Fibroblast of skin of left biceps (primary cell): ENCODE results near the gene ARIH2.

ENCODE experiments used
- DNase-seq, 2 experiments: peaks; one replicate each; pipeline ENCODE4 v3.0.0-alpha.2; 2013; ENCODE audit warnings: low read depth in 2 of 2

The ARIH2 gene

DNA sequence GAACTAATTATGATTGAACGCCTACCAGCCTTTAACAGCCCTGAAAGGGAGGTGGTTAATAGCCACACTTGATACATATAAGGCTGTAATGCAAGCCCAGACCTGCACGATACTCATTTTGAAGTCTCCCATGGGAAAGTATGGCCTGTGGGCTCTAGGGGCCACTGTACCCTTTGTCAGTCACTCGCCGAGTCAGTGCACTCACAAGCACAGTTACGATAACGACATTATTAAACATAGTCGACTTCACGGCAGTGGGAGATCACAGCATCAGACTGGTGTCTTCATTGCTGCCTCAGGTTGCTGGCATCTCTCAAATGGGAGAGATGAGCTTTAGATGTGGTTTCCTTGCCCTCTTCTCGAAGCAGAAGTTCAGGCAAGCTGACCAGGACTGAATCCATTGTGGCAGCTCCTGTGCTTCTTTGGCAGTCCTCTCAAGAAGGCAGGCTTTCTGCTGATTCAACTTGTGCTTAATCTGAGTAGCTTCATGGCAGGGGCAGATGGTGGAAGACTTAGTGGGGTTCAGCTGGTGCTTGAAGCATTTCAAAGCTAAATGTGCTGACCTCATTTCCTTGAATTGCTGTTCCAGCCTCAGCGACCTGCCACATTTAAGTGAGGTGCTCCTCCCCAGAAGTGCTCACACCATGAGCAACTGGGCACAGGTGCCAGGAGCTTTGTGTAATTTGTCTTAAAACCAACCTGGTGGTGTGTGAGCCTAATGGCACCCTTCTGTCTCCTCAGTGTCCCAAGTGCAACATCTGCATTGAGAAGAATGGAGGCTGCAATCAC, 55.6 kb downstream of the ARIH2 start:
- DNase-seq, result no peak

DNA sequence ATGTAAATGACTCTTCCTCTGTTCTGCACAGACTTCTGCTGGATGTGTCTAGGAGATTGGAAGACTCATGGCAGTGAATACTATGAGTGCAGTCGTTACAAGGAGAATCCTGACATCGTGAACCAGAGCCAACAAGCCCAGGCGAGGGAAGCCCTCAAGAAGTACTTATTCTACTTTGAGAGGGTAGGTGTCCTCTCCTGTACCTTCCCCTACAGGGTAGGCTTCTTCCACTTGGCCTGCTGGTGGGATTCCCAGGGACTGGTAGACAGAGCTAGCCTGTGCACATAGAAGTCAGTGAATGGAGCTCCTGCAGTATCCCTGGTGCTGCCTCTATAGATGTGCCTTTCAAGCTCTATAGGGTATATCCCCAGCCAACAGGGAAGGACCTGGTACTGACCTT, 60.8 kb downstream of the ARIH2 start:
- DNase-seq, result no peak

DNA sequence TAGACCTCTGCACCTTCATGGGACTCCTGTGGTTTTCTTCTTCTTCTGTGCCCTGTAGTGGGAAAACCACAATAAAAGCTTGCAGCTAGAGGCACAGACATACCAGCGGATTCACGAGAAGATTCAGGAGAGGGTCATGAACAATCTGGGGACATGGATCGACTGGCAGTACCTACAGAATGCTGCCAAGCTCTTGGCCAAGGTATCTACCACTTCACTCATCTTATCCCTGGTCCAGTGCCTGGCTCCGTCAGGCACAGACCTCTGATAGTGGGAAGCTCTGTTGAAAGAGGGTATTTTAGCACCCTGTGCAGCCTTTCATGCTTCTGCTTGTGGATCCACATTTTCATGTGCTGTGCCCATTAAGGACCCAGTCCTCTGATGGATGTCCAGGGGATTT, 61.7 kb downstream of the ARIH2 start:
- DNase-seq, result no peak

DNA sequence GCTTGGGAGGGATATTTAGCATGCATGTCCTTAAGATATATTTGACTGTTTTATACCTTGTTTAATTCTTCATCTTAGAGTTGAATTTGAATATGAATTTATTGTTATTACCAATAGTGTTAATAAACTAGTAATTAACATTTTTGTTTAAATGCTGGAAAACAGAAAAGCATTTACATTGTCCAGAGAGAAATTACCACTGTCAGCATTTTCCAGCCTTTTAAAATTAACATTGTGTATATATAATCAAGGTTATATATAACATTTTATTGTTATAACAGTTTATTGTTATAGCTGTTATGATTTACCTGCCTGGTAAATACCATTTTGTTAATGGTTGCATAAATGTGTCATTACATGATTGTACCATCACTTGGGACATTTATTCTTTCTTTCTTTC, 63.4 kb downstream of the ARIH2 start:
- no peak for DNase-seq

DNA sequence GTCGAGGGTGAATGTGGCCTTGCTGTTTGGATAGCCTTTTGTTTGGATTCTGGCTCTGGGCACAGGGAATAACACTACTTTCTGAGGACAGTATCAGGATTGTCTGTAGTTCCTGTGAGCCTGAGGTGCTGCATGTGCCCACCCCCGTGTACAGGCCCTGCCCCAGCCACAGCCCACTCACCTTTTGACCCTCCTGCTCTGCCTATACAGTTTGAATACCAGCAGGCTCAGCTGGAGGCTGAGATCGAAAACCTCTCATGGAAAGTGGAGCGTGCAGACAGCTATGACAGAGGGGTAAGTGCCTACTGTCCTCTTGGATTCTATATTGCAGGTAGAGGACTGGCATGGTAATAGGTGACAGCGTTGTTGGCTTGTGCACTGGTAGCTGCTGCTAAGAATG, 64.0 kb downstream of the ARIH2 start:
- no peak for DNase-seq

DNA sequence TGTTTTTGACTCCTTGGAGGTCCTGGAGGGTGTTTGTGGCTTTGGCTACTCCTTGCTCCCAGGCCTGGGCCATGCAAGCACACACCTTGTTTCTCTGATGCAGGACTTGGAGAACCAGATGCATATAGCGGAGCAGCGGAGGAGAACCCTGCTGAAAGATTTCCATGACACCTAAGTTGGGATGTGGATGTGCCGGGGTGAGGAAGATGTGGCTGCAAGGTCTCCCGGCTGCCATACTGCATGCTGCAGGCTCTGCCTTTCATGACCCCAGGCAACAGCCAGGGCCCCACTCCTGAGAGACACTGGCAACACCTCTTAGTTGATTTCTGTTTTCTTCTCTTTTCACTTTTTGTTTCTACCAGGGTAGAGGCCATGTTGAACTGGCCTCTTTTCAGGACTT, 64.5 kb downstream of the ARIH2 start:
- DNase-seq, result no peak

DNA sequence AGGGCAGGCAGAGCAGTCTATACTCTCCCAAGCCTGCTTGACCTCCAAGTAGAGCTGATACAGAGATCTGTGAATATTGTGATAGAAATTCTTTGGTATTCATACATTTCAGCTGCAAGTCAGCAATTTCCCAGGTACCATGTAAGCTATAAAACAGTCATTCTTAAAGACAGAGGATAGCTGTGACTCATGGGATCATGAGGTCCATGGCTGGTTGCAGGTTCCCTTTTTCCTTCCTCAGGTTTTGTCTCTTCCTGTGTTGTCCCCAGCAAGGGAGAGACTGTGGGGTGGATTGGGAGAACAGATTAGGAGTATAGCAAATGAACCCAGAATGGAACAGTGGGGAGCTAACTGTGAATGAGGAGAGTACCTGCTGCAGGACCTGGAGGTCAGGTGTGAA, 66.0 kb downstream of the ARIH2 start:
- no peak for DNase-seq

DNA sequence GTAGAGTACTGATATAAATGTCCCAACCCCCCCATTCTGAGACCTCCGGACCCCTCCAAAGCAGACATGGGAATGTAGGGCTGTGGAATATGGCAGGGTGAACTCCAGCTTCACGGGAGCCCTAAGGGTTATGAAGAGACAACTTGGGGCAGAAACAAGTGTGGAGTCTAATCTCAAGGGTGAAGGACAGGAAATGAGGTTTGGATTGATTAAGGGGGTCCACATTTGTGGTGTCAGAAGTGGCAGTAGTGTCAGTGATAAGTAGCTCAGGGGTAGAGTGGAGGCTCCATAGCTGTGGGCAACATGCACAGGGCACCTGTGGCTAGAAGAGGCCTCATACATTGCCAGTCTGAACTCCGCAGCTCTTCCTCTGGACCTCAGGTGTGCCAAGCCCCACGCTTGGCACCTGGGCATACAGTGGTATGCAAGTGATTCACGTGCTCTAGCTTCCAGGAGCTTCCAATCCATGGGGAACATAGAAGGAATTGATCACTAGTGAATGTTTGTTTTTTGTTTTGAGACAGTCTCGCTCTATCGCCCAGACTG, 67.3 kb downstream of the ARIH2 start:
- DNase-seq, result no peak

DNA sequence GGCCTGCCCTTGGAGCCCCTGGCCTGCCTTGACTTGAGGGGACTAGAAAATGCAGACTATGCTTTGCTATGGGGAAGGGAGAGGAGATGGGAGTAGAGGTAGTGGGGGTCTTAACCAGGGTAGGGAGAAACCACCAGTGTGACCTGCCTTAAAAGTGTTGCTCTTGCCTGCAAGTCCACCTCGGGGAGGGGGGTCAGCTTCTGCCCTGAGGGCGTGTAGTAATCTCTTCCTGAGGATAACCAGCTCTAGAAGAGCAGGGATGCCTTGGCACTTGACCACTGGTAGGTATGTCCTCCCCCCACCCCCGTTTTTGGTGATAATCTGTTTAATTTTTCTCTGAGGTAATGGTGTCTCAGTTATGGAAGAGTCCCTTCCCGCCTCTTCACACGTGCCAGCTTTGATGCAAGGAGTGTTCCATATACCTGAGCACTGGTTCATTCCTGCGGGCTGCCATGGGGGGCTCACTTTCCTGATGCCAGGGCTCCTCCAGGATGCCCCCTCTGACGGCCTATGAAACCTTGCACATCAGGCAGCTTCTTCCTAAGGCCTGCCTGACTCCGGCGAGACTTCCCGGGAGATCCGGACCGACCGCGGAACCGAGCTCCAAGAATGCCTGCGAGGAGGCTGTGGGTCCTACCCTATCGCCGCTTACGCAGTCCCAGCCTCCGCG, 70.6 kb downstream of the ARIH2 start:
- DNase-seq, result no peak

DNA sequence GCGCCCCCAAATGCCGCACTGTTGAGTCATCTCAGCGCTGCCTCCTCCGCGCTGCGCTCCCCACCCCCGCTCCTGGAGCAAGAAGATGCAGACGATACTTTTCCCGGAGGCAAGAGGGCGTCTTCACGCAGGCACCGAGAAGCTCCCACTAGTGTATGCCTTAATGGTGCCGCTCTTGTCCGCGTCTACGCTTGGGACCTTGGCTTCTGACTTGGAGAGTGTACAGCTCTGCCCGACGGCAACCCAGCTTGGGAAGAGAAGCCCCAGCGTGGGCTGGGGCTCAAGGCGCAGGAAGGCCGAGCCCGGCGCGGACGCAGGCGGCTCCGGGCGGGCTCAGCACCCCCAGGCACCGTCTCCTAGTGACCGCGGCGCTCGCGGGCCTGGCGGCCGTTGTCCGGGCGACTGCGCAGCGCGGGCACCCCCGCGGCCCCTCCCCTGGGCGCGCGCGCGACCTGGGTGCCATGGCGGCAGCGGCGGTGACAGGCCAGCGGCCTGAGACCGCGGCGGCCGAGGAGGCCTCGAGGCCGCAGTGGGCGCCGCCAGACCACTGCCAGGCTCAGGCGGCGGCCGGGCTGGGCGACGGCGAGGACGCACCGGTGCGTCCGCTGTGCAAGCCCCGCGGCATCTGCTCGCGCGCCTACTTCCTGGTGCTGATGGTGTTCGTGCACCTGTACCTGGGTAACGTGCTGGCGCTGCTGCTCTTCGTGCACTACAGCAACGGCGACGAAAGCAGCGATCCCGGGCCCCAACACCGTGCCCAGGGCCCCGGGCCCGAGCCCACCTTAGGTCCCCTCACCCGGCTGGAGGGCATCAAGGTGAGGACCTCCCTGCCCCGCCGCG, 71.4 kb downstream of the ARIH2 start, which contains the start of gene P4HTM:
TSS of gene P4HTM (plus strand) at position 446 of the 840 bp plus-strand sequence. CDS start at position 462, 16 bp downstream.
- peak; percentile 79 to 84 for DNase-seq

DNA sequence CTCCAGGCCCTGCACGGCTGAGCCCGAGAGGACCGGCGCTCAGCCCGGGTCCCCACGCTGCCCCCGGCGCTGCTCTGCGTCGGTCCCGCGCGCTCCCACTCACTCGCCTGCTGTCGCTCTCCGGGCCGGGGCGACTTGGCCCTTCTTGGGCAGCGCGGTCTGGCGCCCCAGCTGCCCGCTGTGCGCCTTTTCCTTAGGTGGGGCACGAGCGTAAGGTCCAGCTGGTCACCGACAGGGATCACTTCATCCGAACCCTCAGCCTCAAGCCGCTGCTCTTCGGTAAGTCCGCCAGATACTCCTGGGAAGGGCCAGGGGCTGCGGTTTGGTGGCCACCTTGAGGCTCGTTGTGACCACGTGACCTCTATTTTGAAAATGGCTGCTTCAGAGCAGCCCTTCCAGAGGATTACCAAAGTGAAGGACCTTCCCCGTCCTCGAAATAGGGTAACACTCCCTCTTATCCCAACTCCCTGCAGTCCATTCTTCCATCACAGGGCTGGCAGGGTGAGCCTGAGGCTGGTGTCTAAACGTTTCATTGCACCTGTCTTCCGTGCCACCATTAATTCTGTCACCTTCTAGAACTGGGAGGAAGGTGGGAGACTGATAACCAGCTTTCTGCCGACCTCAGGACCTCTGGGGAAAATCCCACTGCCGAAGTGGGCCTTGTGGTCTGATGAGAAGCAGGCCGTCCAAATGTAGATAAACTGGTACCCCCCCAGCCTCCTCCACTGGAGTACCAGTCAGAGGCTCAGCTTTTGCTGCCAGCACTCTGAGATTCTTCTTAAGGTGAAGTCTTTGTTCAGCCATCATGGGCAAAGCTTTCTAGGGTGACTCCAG, 72.2 kb downstream of the ARIH2 start:
- no peak for DNase-seq

DNA sequence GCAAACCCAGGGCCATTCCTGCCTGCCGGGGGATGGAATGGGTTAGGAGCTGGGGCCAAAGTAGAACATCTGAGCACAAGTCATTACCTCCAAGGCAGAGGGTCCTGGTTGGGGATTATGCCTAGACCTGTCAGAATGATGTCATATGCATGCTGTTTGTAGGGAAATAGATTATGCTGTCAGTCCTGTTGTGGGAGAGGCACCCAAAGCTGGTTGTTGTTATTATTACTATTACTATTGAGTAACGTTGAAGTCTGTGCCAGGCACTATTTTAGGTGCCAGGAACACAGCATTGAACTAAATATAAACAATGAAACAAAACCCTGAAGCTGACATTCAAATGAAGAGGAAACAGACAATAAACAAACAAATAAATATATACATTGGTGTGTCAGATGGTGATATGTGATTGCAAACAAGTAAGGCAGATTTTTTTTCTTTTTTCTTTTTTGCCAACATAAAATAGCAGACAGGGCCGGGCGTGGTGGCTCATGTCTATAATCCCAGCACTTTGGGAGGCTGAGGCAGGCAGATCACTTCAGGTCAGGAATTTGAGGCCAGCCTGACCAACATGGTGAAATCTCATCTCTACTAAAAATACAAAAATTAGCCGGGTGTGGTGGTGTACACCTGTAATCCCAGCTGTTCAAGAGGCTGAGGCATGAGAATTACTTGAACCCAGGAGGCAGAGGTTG, 73.4 kb downstream of the ARIH2 start:
- DNase-seq, result no peak

DNA sequence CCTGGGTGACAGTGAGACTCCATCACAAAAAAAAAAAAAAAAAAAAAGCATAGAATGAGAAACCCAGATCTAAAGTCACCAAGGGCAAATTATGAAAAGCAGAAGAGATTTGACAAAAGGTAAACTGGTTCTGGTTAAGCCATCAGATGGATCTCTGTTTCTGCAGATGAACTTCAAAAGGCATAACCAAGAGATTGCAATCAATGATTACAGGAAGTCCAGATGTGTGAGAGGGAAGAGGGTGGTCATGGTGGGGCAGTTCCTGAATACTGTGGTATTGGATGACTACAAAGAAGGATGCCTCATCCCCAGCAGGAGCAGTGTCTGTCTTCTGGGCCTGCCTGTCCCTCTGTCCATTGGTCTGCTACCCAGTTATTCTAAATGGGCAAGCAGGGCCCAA, 75.2 kb downstream of the ARIH2 start:
- no peak for DNase-seq

DNA sequence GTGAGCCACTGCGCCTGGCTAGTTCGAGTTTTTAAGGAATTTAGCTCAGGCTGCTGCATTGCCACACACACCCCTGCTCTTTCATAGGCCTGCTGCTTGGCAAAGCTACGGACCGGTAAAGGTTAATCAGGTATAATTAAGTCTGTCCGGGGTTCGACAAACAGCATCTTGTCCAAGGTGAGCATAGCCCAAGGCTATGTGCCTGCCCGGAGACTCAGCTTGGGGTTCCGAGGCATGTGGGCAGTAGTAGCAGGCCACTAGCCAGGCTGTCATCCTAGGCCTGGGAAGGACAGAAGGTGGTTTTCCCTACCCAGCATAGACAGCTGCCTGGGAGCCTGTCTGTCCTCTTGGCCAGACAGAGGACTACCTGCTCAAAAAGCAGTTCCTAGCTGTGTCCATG, 78.0 kb downstream of the ARIH2 start:
- no peak for DNase-seq

DNA sequence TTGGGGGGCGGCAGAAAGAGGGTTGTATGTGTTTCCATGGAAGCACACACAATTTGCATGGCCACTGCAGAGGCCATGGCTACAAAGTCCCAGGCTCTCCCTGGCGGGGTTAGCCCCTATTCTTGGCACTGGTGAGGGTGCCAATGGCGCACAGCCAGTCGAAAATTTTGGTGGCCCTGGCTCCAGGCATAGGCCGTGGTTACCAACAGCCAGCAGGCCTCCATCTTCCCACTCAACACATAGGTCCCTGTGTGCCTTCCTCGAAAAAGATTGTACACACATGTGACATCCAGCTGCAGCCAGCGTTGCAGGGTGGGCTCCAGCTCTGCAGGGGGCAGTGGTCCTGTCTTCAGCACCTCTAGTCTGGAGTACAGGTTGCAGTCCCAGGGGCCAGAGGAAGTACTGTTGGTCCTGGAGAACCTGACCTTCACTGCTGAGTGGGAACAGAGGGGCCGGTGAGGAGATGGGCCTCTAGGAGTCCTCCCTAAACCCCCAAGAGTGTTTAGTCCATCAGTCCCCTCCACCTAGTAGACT, 78.5 kb downstream of the ARIH2 start:
- no peak for DNase-seq

DNA sequence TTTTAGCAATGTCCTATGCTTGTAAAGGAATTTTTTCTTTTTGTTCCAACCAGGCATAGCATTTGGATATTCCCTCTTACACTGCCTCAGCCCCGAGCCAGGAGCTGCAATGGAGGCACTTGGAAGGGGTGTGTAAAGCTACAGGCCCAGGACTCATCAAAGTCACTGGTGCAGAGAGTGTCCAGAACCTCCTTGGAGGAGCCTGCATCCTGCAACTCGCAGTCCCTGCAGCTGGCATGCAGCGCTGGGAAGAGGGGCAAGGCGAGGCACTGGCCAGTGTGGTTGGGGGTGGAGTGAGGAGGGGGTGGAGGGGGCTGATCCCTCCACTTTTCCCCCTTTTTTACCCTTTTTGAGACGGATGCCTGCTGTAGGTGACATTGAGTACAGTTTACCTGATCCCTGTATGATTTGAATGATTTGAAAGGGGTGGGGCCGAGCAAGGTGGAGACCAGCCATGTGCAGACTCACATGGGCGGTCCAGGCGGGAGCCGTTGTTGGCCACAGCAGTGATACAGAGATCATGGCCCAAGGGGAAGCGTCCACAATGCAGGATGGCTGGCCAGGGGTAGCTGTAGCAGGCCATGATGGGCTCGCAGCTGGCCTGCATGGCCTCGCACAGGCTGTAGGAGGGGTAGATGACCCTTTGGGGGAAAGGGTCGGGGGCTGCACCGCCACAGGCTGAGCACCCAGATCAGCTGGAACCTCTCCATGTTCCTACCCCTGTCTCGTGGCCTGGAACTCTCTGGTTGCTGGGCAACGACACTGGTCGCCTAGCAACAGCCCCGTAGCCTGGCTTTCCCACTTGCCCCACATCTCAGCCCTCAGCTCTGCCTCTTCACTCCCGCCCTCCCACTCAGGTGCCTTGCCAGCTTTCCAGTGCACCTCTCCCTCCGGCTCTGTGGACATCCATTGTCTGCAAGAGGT, 79.3 kb downstream of the ARIH2 start:
- DNase-seq, result no peak

DNA sequence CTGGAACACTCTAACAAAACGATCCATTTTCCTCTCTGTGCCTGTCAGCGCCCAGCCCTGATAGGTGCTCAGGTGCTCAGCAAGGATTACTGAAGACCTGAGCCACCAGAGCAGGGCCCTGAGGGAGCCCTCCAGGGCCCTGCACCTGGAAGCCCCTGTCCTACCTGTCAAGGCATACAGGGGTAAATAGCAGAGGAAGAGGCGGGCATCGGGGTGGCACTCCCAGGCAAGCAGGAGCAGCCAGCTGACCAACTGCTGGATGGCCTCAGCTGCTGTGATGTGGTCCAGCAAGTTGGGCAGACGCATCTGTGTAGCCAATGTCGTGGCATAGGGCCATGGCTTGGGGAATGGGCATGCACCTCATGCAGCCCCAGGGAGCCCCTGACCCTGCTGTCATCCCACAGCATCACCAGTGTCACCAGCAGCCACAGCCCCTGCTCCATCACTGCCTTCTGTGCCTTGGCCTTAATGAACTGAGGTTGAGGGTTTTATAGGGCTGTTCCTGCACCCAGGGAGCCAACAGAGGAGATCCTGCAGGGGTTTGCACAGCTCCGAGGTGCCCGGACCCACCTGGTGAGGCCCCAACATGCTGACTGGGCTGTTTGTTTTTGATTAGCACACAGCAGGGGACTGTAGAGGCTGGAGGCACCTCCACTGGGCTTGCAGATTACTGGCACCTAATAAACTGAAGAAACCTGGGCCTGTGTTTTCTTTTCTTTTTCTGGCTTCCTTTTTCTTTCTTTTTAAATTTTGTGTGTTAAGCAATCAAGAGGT, 80.6 kb downstream of the ARIH2 start:
- no peak for DNase-seq

DNA sequence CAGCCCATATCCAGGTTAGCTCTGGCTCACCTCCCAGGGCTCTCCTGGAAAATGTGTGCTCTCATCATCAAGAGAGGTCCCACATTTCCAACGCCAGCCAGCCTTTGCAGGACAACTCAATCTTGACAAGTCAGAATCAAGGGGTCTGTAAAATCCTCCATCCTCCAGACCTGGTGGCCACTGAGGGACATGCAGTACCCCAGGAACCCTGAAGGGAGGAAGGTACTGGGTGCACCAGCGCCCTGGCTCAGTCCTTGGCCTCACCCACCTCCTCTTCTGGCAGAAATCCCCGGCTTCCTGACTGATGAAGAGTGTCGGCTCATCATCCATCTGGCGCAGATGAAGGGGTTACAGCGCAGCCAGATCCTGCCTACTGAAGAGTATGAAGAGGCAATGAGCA, 82.5 kb downstream of the ARIH2 start:
- DNase-seq, result no peak
